IMR-90 (cell line): ENCODE measurements around the gene SSBP2. TPM values are rescaled to one million over a fixed set of nuclear protein-coding genes. Genes with fewer than 3 reads are reported as not detected.

Experiments
- ATAC-seq: fragments of 200-7000 bp; cut with Tn5 transposase; 2 replicates; pipeline ENCODE4 v1.9.1; 2020; ENCODE audit warnings: low read depth, mild to moderate bottlenecking, moderate library complexity
- BruUV-seq: library from RNA; stranded (reverse); fragments of 400-500 nt; replicated peaks from 2 replicates; lab custom pipeline; 2021; lab: Mats Ljungman, UMichigan
- CTCF ChIA-PET: fragments of 300-600 bp; formaldehyde crosslinking; extraction: SDS; loops from one replicate; lab custom pipeline; 2021; ENCODE audit warnings: antibody characterized with exemption; lab: Yijun Ruan, JAX
- POLR2A ChIA-PET: fragments of 300-600 bp; sonication (Branson Sonifier 250); formaldehyde crosslinking; loops from one replicate; lab custom pipeline; 2022; ENCODE audit warnings: antibody characterized with exemption; ENCODE audit not compliant: unreplicated experiment; lab: Charles Lee
- DNase-seq: peaks from one replicate; pipeline ENCODE4 v3.0.0; 2013
- H2AFZ ChIP-seq: replicated peaks from 2 replicates; pipeline ENCODE3; 2013; ENCODE audit warnings: low read length, mild to moderate bottlenecking; ENCODE audit not compliant: poor library complexity
- H2AK5ac ChIP-seq: 2 replicates; pipeline ENCODE4 v1.6.1; 2013; ENCODE audit warnings: low read depth, low read length, inconsistent platforms
- H2AK9ac ChIP-seq: replicated peaks from 2 replicates; pipeline ENCODE3; 2013; ENCODE audit warnings: mild to moderate bottlenecking, low read depth, low read length, moderate library complexity; ENCODE audit not compliant: poor library complexity
- H2BK120ac ChIP-seq: 2 replicates; pipeline ENCODE4 v1.6.1; 2013; ENCODE audit warnings: low read depth, low read length, inconsistent platforms
- H2BK15ac ChIP-seq: 3 replicates; pipeline ENCODE4 v1.6.1; 2013; ENCODE audit warnings: low read depth, low read length, inconsistent platforms
- H2BK20ac ChIP-seq: 2 replicates; pipeline ENCODE4 v1.6.1; 2013; ENCODE audit warnings: low read depth, mild to moderate bottlenecking, inconsistent platforms, low read length, moderate library complexity
- H2BK5ac ChIP-seq: 2 replicates; pipeline ENCODE4 v1.6.1; 2013; ENCODE audit warnings: mild to moderate bottlenecking, low read depth, low read length, inconsistent platforms; ENCODE audit not compliant: poor library complexity, severe bottlenecking
- H3K14ac ChIP-seq: replicated peaks from 2 replicates; pipeline ENCODE4 v1.6.1; 2013; ENCODE audit warnings: low read depth, low read length, inconsistent platforms
- H3K18ac ChIP-seq: 2 replicates; pipeline ENCODE4 v1.6.1; 2013; ENCODE audit warnings: low read depth, low read length, control low read depth
- H3K23ac ChIP-seq: 2 replicates; pipeline ENCODE4 v1.6.1; 2013; ENCODE audit warnings: low read depth, low read length, inconsistent platforms
- H3K27ac ChIP-seq: 2 replicates; pipeline ENCODE4 v1.5.1; 2013; ENCODE audit warnings: mild to moderate bottlenecking, control low read depth, low read length; ENCODE audit not compliant: insufficient read depth
- H3K27me3 ChIP-seq: 2 replicates; pipeline ENCODE4 v1.6.1; 2013; ENCODE audit warnings: low read length; ENCODE audit not compliant: control insufficient read depth, insufficient read depth
- H3K36me3 ChIP-seq: 2 replicates; pipeline ENCODE4 v1.6.1; 2013; ENCODE audit warnings: low read length, mixed read lengths; ENCODE audit not compliant: control insufficient read depth, insufficient read depth
- H3K4ac ChIP-seq: 2 replicates; pipeline ENCODE4 v1.6.1; 2013; ENCODE audit warnings: low read depth, low read length, inconsistent platforms
- H3K4me1 ChIP-seq: 2 replicates; pipeline ENCODE4 v1.6.1; 2013; ENCODE audit warnings: low read length, mixed read lengths; ENCODE audit not compliant: control insufficient read depth, insufficient read depth
- H3K4me2 ChIP-seq: 2 replicates; pipeline ENCODE4 v1.6.1; 2013; ENCODE audit warnings: low read depth, mild to moderate bottlenecking, control low read depth, low read length, moderate library complexity
- H3K4me3 ChIP-seq: 2 replicates; pipeline ENCODE4 v1.5.1; 2013; ENCODE audit warnings: low read depth, mild to moderate bottlenecking, control low read depth, low read length, moderate library complexity; ENCODE audit not compliant: insufficient read depth
- H3K56ac ChIP-seq: 2 replicates; pipeline ENCODE4 v1.6.1; 2013; ENCODE audit warnings: low read length, inconsistent platforms; ENCODE audit not compliant: insufficient read depth; ENCODE audit errors: extremely low read depth
- H3K79me1 ChIP-seq, 2 experiments: 2 replicates each; pipeline ENCODE4 v1.6.1; 2013; ENCODE audit warnings: low read length in 2 of 2, inconsistent platforms in 1 of 2, low read depth in 1 of 2
- H3K9ac ChIP-seq: 2 replicates; pipeline ENCODE4 v1.6.1; 2013; ENCODE audit warnings: low read depth, low read length, control low read depth
- H3K9me1 ChIP-seq: 2 replicates; pipeline ENCODE4 v1.6.1; 2013; ENCODE audit warnings: low read length, inconsistent platforms; ENCODE audit not compliant: insufficient read depth
- H3K9me3 ChIP-seq: 2 replicates; pipeline ENCODE4 v1.6.1; 2013; ENCODE audit warnings: low read length; ENCODE audit not compliant: control insufficient read depth, insufficient read depth
- H4K20me1 ChIP-seq: 2 replicates; pipeline ENCODE4 v1.6.1; 2013; ENCODE audit warnings: low read length, inconsistent platforms; ENCODE audit not compliant: insufficient read depth
- H4K5ac ChIP-seq: 2 replicates; pipeline ENCODE4 v1.6.1; 2013; ENCODE audit warnings: mild to moderate bottlenecking, low read depth, low read length, control low read depth
- H4K8ac ChIP-seq, 2 experiments: 2 replicates each; pipeline ENCODE4 v1.6.1; 2013; ENCODE audit warnings: low read depth in 2 of 2, low read length in 2 of 2, control low read depth in 1 of 2, inconsistent platforms in 1 of 2
- H4K91ac ChIP-seq: 2 replicates; pipeline ENCODE4 v1.6.1; 2013; ENCODE audit warnings: low read depth, low read length, inconsistent platforms; ENCODE audit not compliant: insufficient read depth
- BHLHE40 ChIP-seq: fragments of 150-350 bp; IDR thresholded peaks from 2 replicates; pipeline ENCODE4 v1.6.1; 2016; ENCODE audit warnings: mild to moderate bottlenecking, low read depth, low read length
- ELK1 ChIP-seq: fragments of 150-350 bp; IDR thresholded peaks from 2 replicates; pipeline ENCODE4 v1.6.1; 2016; ENCODE audit warnings: low read depth, mild to moderate bottlenecking, low read length, moderate library complexity, borderline replicate concordance
- POLR2A ChIP-seq: IDR thresholded peaks from 2 replicates; pipeline ENCODE4 v1.6.1; 2012; ENCODE audit warnings: mild to moderate bottlenecking, low read depth, low read length
- RFX5 ChIP-seq: IDR thresholded peaks from 2 replicates; pipeline ENCODE4 v1.8.0; 2012; ENCODE audit warnings: low read depth, mild to moderate bottlenecking, low read length, moderate library complexity
- SMC3 ChIP-seq: fragments of 150-350 bp; IDR thresholded peaks from 2 replicates; pipeline ENCODE4 v1.6.1; 2016; ENCODE audit warnings: low read depth, mild to moderate bottlenecking, antibody characterized with exemption, low read length, moderate library complexity
- dilution Hi-C: fragments of 300-500 bp; cut with HindIII; formaldehyde crosslinking; loops from one replicate; pipeline ENCODE4 v1.14.3; 2018; ENCODE audit warnings: low sequenced_read_pairs; ENCODE audit not compliant: unreplicated experiment
- in situ Hi-C: fragments of 300-500 bp; cut with MboI; formaldehyde crosslinking; loops from 3 replicates; pipeline ENCODE4 v1.14.3; 2019; ENCODE audit warnings: low sequenced_read_pairs, inconsistent platforms, mixed read lengths
- intact Hi-C: fragments of 100-400 bp; cut with micrococcal nuclease; formaldehyde crosslinking; loops from 2 replicates; pipeline ENCODE4 v1.10.0; 2022
- polyA plus RNA-seq, 3 experiments: library from polyadenylated mRNA; depleted of rRNA; stranded (reverse); fragments of >200 nt; gene quantifications; 2 replicates each; pipeline ENCODE4 v1.2.3, GENCODE V29; 2012; ENCODE audit warnings: low replicate concordance in 1 of 3
- total RNA-seq: library from RNA; depleted of rRNA; stranded (reverse); fragments of >200 nt; gene quantifications from 2 replicates; pipeline ENCODE4 v1.2.3, GENCODE V29; 2012

SSBP2 gene
- total and polyA plus RNA-seq, 2 of the 4 experiments (the other 2 are of a cell fraction) = 38.4 to 42.7 TPM

- Histone ChIP-seq H2AK5ac (no peak overlapping the region), H4K20me1 (no peaks in the 10 kb centered on the region), H2AFZ (no peak overlapping the region), H4K5ac (no peak overlapping the region), H2BK15ac (no peak overlapping the region), H3K4me1 (no peaks in the 10 kb centered on the region), H3K36me3 (no peaks in the 10 kb centered on the region), H3K9ac (no peak overlapping the region), H3K79me1 (no peaks in the 10 kb centered on the region), H3K23ac (no peak overlapping the region), H3K9me1 (no peaks in the 10 kb centered on the region), H4K91ac (no peak overlapping the region), H3K14ac (no peak overlapping the region), H2BK20ac (no peak overlapping the region), H3K18ac (no peak overlapping the region), H3K56ac (no peak overlapping the region), H3K4me3 (no peak overlapping the region), H4K8ac (no peak overlapping the region), H3K27ac (no peak overlapping the region), H3K4me2 (no peak overlapping the region), H2BK5ac (no peak overlapping the region), H2BK120ac (no peak overlapping the region), H2AK9ac (no peak overlapping the region), H3K27me3 (no peaks in the 10 kb centered on the region), H3K4ac (no peak overlapping the region), H3K9me3 (no peaks in the 10 kb centered on the region)
- no peak for DNase-seq
- ChIA-PET POLR2A (no interaction called here), CTCF (no interaction called here)
- BruUV-seq = no TSS peak
- intact Hi-C loops = no loop called here
- in situ Hi-C loops = no loop called here
- TF ChIP-seq ELK1 (no peak), POLR2A (no peak), BHLHE40 (no peak), SMC3 (no peak), RFX5 (no peak)
- no peak for ATAC-seq
- dilution Hi-C loops = no loop called here
Observed at GRCh38 chr5:81389025-81389424, 361.9 kb downstream of the SSBP2 start.
